ENCODE data around the gene ACSF3.

Gene ACSF3

GRCh38 chr16:89145406-89146161, 51.9 kb downstream of the ACSF3 start:
- no peak for DNase-seq (ENCODE audit: low spot score)

- no peak for DNase-seq (ENCODE audit: low spot score)
Measured at GRCh38 chr16:89146211-89147005, 52.8 kb downstream of the ACSF3 start.

DNA sequence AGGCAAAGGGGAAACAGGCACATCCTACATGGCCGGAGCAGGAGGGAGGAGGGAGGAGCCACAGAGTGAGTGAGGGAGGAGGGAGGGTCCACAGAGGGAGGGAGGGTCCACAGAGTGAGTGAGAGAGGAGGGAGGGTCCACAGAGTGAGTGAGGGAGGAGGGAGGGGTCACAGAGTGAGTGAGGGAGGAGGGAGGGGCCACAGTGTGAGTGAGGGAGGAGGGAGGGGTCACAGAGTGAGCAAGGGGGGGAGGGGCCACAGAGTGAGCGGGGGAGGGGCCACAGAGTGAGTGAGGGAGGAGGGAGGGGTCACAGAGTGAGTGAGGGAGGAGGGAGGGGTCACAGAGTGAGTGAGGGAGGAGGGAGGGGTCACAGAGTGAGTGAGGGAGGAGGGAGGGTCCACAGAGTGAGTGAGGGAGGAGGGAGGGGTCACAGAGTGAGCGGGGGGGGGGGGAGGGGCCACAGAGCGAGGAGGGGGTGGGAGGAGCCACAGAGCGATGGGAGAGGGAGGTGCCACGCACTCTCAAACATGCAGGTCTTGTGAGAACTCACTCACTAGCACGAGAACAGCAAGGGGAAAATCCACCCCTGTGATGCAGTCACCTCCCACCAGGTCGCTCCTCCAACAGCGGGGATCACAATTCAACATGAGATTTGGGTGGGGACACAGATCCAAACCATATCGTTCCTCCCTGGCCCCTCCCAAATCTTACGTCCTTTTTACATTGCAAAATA, 53.6 kb downstream of the ACSF3 start:
- DNase-seq (ENCODE audit: low spot score), result no peak

DNA sequence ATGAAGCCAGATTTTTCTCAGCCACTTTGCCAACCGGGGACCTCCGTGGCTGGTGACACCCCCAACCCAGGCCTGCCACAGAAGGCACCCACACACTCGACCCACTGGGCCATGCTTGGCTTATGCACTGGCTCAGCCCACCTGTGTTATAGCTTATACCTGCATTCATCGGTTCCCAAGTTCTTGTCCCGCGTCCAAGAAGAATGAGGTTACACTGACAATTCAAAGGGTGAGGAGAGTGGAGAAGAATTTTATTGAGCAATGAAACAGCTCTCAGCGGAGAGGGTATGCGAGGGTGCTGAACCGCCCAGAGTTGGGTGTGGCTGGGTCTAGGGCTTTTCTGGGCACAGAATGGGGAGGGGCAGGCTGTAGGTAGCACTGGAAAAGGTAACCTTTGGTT, 55.7 kb downstream of the ACSF3 start:
- no peak for DNase-seq (ENCODE audit: low spot score)

- no peak for DNase-seq (ENCODE audit: low spot score)
Measured at GRCh38 chr16:89150090-89150835, 56.6 kb downstream of the ACSF3 start.

- no peak for DNase-seq (ENCODE audit: low spot score)
Measured at GRCh38 chr16:89150981-89151380, 57.3 kb downstream of the ACSF3 start.

DNA sequence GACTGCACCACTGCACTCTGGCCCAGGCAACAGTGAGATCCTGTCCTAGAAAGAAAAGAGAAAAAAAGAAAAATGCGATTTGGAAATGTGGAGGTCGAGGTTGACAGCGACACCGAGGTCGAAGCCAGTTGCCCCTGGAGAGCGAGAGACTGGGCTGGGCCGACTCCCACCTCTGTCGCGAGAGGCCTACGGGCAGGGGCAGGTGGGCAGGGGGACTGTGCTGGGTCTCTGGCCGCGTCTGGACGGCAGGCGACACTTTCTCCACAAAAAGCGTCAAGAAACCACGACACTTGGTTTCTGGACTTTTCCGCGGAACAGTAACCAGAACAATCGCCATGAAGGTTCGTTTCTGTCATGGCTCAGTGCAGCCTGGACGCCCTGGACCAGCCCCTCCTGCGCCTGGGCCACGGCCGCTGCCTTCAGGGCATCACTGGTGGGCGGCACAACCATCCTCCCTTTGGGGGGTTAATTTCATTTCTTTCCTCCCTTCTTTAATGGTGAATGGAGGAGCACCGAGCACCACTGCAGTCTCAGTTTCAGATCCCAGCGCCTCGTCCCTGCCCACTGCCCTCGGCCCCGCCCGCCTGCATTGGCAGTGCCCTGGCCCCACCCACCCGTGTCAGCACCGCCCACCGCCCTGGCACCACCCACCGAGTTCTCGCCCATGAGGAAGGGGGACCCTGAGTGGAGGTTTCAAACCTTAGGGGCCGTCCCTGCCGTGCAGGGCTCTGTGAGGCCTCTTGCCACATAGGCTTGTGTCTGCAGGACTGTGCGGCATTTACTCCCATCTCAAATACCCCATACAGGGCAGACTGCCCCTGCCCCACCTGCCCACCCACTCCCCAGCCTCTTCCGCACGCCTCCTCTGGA, 59.4 kb downstream of the ACSF3 start:
- no peak for DNase-seq (ENCODE audit: low spot score)

- no peak for DNase-seq (ENCODE audit: low spot score)
Measured at GRCh38 chr16:89153848-89154271, 60.2 kb downstream of the ACSF3 start.

DNA sequence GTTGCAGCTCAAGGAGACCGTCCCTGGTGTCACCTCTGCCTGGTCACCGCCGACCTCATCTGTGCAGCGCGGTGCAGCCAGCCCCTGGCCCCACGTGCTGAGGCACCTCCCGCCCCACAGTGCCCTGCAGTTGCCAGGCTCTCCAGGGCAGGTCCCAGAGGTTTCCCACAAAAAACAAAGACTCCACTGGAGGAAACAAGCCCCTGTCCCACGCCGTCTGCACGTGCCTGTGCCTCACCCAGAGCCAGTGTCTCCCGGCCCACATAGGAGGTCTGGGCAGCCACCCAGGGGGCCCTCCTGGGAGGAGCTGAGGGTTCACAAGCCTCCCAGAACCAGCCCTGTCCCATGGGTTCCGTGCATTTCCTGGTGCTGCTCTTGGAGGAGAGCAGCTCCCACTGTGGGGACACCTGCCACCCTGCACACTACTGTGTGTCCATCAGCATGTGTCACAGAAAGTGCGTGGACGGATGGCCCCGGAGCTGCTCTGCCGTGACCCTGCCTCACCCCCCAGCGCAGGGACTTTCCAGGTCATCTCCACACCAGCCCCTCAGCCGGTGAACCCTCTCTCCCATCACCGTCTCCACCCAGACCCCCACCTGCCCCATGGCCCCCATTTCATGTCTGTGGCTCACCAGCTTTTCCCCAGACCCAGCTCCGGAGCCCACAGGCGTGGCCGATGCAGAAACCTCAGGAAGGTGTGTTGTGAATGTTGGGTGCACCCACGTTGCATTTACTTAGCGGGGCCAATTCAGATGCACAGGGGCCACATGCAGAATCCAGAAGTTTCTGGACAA, 60.9 kb downstream of the ACSF3 start:
- no peak for DNase-seq (ENCODE audit: low spot score)

GRCh38 chr16:89155184-89155679, 61.6 kb downstream of the ACSF3 start:
- no peak for DNase-seq (ENCODE audit: low spot score)

DNA sequence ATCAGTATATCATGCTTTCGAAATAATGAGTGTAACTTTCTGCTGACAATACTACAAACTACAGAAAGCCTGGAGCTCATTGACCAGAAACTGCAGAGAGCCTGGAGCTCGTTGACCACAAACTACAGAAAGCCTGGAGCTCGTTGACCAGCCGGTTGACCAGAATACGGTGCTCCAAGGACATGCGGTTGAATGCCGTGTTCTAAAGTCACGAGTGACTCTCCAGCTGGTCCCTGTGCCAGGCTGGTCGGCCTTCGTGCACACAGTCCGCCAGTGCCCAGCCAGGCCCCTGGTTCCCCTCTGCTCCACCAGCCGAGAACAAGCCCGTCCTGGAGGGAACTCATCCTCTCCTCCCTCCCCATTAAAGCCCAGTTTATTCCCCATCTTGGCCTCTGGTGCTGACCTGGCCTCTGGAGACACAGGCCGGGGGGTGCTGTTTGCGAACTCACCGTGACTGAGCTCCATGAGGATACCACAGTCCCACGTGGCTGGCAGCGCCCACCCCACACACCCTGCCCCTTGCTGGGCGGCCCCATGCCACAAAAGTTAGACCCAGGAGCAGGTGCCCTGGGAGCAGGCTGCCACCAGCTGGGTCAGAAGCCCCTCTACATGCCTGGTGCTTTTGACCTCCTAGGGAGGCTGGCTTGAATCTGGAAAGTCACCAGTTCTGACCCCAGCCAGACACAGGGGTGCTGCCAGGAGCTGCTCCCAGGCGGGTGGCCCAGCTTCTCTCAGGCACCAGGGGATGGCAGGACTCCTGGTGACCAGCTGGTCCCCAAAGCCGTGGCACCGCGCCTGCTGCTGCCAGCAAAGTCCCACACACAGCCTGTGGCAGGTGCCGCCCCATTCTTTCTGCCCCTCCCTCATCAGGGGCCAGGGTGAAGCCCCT, 62.4 kb downstream of the ACSF3 start:
- DNase-seq (ENCODE audit: low spot score), result no peak

DNA sequence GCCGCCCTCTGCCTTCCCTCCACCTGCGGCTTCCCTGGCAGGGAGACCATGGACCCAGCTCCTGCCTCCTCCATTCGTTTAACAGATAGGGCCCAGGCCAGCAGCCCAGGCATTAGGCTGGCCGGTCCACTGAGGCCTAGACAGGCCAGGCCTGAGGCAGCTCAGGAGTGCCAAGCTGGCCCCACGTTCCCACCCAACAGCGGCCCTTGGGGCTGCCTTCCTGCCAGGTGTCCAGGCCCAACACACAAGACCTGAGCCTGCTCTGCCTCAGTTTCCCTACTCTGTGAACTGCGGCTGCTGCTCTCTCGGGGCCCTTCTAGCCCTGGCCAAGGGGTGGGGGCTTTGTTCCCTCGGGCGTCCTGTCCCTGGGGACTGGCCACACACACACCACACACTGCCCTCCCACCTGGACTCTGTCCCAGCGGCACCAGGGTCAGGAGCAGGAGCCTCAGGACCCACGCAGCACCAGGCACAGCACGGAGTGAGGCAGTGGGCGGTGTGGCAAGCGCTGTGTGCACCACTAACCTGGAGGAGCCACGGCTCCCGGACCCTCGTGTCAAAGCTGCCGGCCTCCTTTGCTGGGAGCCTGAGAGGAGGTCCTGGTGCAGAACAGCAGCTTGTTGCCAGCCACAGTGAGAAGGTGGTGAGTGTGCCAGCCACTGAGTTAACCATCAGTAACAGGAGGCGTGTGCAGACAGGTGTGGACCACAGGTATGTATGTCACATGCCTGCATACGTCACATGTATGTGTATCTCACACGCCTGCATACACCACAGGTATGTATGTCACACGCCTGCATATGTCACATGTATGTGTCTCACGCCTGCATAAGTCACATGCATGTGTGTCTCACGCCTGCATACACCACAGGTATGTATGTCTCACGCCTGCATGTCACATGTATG, 63.3 kb downstream of the ACSF3 start:
- no peak for DNase-seq (ENCODE audit: low spot score)

DNA sequence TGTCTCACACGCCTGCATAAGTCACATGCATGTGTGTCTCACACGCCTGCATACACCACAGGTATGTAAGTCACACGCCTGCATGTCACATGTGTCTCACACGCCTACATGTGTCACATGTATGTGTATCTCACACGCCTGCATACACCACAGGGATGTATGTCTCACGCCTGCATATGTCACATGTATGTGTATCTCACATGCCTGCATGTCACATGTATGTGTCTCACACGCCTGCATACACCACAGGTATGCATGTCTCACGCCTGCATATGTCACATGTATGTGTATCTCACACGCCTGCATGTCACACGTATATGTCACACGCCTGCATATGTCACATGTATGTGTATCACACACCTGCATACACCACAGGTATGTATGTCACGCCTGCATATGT, 64.1 kb downstream of the ACSF3 start:
- DNase-seq (ENCODE audit: low spot score), result no peak

GRCh38 chr16:89159066-89159849, 65.6 kb downstream of the ACSF3 start:
- DNase-seq (ENCODE audit: low spot score), result no peak

DNA sequence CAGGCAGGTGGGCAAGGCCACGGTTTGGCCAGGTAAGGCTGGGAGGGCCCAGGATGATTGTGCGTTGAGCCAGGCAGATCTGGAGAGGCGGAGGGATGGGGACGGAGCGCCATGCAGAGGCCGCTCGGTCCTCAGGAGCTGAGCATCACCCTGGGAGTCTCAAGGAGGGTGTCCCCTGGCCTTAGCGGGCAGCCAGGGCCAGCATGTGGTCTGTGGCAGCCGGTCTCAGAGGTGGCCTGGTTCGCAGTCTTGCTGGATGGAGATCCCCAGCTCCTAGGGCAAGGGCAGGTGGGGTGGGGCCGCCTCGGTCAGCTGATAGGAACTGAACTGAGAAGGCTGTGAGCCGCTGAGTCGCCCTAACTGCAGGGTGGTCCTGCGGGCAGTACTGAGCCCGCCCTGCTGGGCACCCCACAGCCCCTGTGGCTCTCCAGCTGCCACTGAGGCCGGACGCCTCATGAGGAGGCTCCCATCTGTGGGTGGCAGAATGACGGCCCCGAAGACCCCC, 66.2 kb downstream of the ACSF3 start:
- no peak for DNase-seq (ENCODE audit: low spot score)

DNA sequence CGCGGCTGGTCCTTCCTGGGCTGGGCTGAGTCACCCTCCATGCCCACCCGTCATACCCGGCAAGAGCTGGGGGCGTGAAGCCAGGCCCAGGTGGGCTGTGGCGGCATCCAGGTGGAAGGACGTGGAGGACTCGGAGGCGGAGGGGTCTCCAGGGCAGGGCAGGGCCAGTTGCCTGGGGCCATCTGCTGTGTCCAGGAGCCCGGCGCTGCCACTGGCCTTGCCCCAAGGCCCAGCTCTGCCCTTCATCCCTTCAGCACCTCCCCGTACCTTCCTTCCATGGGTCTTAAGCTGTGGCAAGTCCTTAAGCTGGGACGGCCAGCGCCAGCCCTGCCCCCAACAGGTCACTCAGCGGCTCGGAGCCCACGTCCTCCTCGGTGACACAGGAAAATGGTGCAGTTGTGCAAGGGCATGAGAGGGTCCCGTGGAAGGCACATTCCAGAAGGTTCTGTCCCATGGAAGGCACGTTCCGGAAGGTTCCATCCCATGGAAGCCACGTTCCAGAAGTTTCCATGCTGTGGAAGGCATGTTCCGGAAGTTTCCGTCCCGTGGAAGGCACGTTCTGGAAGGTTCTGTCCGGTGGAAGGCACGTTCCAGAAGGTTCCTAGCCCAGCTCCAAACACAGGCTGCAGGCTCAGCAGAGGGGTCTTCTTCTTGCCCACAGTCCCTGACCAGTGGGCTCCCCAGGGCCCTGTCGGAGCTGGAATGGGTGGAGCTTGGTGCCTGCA, 67.5 kb downstream of the ACSF3 start:
- DNase-seq (ENCODE audit: low spot score), result no peak

Measured in HuH-7 (cell line).